HFFc6 (cell line): ENCODE data around the gene SNAPC4. TPM values are rescaled to one million over a fixed set of nuclear protein-coding genes. Genes with fewer than 3 reads are reported as not detected.
A peak's percentile ranks its signal among the peaks of the same experiment; 100 is the strongest.

Source experiments
- DNase-seq: peaks from one replicate; pipeline ENCODE4 v3.0.0-alpha.2; 2018
- H3K27ac Mint-ChIP-seq: 2 replicates; pipeline ENCODE4 v1.8.0; 2020; ENCODE audit warnings: mild to moderate bottlenecking, mixed read lengths
- H3K27me3 Mint-ChIP-seq: 2 replicates; pipeline ENCODE4 v1.8.0; 2021; ENCODE audit warnings: mild to moderate bottlenecking, moderate library complexity, mixed read lengths; ENCODE audit not compliant: insufficient read depth
- H3K36me3 Mint-ChIP-seq: 2 replicates; pipeline ENCODE4 v1.8.0; 2021; ENCODE audit warnings: low read depth, mixed read lengths
- H3K4me1 Mint-ChIP-seq: 2 replicates; pipeline ENCODE4 v1.8.0; 2020; ENCODE audit warnings: low read depth, mixed read lengths
- H3K4me3 Mint-ChIP-seq: 2 replicates; pipeline ENCODE4 v1.8.0; 2020; ENCODE audit warnings: mild to moderate bottlenecking, moderate library complexity, mixed read lengths
- H3K9me3 Mint-ChIP-seq: 2 replicates; pipeline ENCODE4 v1.8.0; 2020; ENCODE audit warnings: mild to moderate bottlenecking, mixed read lengths
- CTCF ChIP-seq: fragments of 200-600 bp; sonication (generic); IDR thresholded peaks from 2 replicates; pipeline ENCODE4 v1.5.0; 2021; ENCODE audit warnings: antibody characterized with exemption, mild to moderate bottlenecking
- total RNA-seq, 6 experiments: library from RNA; stranded (reverse); fragmentation: NEBNext Ultra II Directional; extraction: Animal tissue kit (Norgen Biotek cat#: 25700); gene quantifications; 2 replicates in 1 of 6; 3 replicates in 5 of 6; pipeline ENCODE4 v1.2.3, GENCODE V29; 2021

SNAPC4 gene
- total RNA-seq, 6 experiments from 2014 or later = 6.2 to 9.4 (median 6.5) TPM

DNA sequence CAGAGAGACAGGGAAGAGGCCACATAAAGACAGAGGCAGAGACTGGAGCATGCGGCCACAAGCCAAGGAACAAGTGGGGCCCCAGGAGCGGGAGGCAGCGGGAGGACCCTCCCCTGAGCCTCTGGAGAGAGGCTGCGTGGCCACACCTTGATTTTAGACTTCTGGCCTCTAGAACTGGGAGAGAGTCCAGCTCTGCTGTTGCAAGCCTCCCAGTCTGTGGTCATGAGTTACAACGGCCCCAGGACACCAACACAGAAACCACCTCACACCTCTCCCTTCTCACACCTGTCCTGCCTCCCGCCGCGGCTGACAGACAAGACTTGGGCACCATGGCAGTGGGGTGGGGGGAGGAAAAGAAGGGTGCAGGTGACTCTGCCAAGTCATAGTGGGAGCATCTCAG lies 37.5 kb upstream of the SNAPC4 start:
- no peak for DNase-seq
- peak overlapping the region; percentile 51 for H3K27ac Mint-ChIP-seq
- peaks cover 26% of the 10 kb centered on the region for H3K4me1 Mint-ChIP-seq
- peak overlapping the region; percentile 93 for H3K4me3 Mint-ChIP-seq
- peaks cover 17% of the 10 kb centered on the region for H3K36me3 Mint-ChIP-seq
- peaks cover 9% of the 10 kb centered on the region; the same call in 1 of the 2 replicates for H3K27me3 Mint-ChIP-seq
- no peaks in the 10 kb centered on the region for H3K9me3 Mint-ChIP-seq
- TF ChIP-seq CTCF = no peak

GRCh38 chr9:136436055-136436634 lies 36.2 kb upstream of the SNAPC4 start:
- peaks cover 14% of the 10 kb centered on the region for H3K36me3 Mint-ChIP-seq
- H3K4me3 Mint-ChIP-seq = peak overlapping the region; percentile 93
- H3K27ac Mint-ChIP-seq = no peak overlapping the region; the same call in 1 of the 2 replicates
- H3K27me3 Mint-ChIP-seq = peaks cover 9% of the 10 kb centered on the region; the same call in 1 of the 2 replicates
- no peaks in the 10 kb centered on the region for H3K9me3 Mint-ChIP-seq
- no peak for DNase-seq
- TF ChIP-seq CTCF = no peak
- peaks cover 22% of the 10 kb centered on the region for H3K4me1 Mint-ChIP-seq

GRCh38 chr9:136434580-136435169 lies 34.7 kb upstream of the SNAPC4 start:
- DNase-seq = no peak
- no peak for TF ChIP-seq CTCF
- peaks cover 14% of the 10 kb centered on the region for H3K36me3 Mint-ChIP-seq
- peaks cover 8% of the 10 kb centered on the region; the same call in 1 of the 2 replicates for H3K27me3 Mint-ChIP-seq
- no peak overlapping the region for H3K4me3 Mint-ChIP-seq
- no peak overlapping the region for H3K27ac Mint-ChIP-seq
- H3K9me3 Mint-ChIP-seq = no peaks in the 10 kb centered on the region
- peaks cover 22% of the 10 kb centered on the region for H3K4me1 Mint-ChIP-seq

GRCh38 chr9:136433849-136434579 lies 34.0 kb upstream of the SNAPC4 start:
- Mint-ChIP-seq H3K27me3 (peaks cover 11% of the 10 kb centered on the region; the same call in 1 of the 2 replicates), H3K4me1 (peaks cover 22% of the 10 kb centered on the region), H3K9me3 (no peaks in the 10 kb centered on the region), H3K4me3 (no peak overlapping the region), H3K27ac (no peak overlapping the region), H3K36me3 (peaks cover 14% of the 10 kb centered on the region)
- no peak for DNase-seq
- no peak for TF ChIP-seq CTCF

GRCh38 chr9:136433043-136433715 lies 33.2 kb upstream of the SNAPC4 start:
- Mint-ChIP-seq H3K27ac (no peak overlapping the region), H3K27me3 (peaks cover 11% of the 10 kb centered on the region; the same call in 1 of the 2 replicates), H3K4me1 (peaks cover 20% of the 10 kb centered on the region), H3K4me3 (no peak overlapping the region), H3K36me3 (peaks cover 17% of the 10 kb centered on the region), H3K9me3 (no peaks in the 10 kb centered on the region)
- DNase-seq = no peak
- TF ChIP-seq CTCF = no peak
